ENCODE data around the gene KCMF1.

KCMF1 gene

DNA sequence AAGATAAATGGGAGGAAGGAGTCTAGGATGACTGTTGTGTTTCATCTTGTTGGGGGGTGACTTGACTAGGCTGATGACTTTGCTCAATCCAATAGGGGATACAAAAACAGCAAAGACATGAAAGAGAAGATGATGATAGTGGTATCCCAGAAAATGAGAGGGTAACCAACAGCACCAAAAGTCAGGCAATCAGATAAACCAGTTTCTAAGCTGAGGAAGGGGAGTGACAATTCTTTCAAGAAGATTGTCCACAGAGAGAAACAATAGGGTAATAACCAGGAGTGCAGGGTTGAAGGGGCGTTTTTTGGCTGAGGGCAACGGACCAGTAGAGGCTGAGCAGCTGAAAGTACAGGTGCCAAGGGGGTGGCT is 7.7 kb upstream of the KCMF1 start:
- H3K4me3 ChIP-seq (ENCODE audit: low read length) = no peak overlapping the region
- no peak for DNase-seq (ENCODE audit: low read depth)
- TF ChIP-seq, protein P1, sequence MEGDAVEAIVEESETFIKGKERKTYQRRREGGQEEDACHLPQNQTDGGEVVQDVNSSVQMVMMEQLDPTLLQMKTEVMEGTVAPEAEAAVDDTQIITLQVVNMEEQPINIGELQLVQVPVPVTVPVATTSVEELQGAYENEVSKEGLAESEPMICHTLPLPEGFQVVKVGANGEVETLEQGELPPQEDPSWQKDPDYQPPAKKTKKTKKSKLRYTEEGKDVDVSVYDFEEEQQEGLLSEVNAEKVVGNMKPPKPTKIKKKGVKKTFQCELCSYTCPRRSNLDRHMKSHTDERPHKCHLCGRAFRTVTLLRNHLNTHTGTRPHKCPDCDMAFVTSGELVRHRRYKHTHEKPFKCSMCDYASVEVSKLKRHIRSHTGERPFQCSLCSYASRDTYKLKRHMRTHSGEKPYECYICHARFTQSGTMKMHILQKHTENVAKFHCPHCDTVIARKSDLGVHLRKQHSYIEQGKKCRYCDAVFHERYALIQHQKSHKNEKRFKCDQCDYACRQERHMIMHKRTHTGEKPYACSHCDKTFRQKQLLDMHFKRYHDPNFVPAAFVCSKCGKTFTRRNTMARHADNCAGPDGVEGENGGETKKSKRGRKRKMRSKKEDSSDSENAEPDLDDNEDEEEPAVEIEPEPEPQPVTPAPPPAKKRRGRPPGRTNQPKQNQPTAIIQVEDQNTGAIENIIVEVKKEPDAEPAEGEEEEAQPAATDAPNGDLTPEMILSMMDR (conservative IDR thresholded peaks at IDR 0.05; ENCODE audit: low read depth, low read length) = no peak

DNA sequence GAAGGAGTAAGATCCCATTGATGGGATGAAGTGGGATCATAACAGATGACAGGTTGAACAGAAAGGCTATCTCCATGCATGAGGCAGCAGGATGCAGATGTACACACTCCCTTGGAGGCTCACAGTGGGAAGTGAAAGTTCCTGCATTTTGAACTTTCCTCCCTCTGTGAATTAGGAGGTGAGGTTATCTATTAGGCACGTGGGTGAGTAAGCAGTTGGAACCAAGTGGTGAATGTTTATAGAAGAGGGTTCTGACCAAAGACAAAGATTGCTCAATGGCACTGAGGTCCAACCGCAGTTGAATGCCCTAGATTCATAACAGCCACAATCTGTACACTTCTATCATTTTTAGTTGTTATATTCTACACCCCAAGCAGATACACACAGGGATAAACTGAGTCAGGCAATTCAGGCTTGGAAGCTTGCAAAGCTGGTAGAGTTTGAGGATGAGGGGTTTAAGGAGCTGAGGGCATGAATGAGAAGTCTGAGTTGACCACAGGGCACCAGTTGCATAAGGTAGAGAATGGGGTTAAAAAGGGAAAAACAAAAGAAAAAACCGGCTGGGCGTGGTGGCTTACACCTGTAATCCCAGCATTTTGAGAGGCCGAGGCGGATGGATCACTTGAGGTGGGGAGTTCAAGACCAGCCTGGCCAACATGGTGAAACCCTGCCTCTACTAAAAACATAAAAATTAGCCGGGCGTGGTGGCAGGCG is 7.1 kb upstream of the KCMF1 start:
- TF ChIP-seq, protein P1 (conservative IDR thresholded peaks at IDR 0.05; ENCODE audit: low read depth, low read length) = no peak
- H3K4me3 ChIP-seq (ENCODE audit: low read length) = no peak overlapping the region
- no peak for DNase-seq (ENCODE audit: low read depth)

DNA sequence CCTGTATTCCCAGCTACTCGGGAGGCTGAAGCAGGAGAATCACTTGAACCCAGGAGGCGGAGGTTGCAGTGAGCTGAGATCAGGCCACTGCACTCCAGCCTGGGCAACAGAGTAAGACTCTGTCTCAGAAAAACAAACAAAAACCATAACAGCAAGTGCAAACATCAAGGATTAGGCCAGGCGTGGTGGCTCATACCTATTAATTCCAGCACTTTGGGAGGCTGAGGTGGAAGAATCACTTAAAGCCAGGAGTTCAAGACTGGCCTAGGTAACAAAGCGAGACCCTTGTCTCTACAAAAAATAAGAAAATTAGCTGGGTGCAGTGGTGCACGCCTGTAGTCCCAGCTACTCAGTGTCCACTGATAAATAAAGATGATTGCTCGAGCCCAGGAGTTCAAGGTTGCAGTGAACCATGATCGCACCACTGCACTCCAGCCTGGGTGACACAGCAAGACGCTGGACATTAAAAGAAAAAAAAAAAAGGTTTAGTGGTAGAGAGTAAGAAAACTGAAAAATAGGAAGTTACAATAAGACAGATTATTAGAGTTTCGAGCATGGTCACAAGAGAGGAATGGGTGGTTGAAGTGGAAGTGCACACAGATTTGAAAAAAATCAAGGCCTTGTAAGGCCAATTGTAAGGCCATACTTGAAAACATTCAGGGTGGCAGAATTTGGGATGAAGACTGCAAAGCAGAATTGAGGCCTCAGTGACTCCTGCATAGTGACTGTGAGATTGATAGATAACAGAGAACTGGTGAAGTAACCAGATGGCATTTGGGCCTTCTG is 6.4 kb upstream of the KCMF1 start:
- no peak overlapping the region for H3K4me3 ChIP-seq (ENCODE audit: low read length)
- TF ChIP-seq, protein P1 (conservative IDR thresholded peaks at IDR 0.05; ENCODE audit: low read depth, low read length) = no peak
- DNase-seq (ENCODE audit: low read depth) = no peak

DNA sequence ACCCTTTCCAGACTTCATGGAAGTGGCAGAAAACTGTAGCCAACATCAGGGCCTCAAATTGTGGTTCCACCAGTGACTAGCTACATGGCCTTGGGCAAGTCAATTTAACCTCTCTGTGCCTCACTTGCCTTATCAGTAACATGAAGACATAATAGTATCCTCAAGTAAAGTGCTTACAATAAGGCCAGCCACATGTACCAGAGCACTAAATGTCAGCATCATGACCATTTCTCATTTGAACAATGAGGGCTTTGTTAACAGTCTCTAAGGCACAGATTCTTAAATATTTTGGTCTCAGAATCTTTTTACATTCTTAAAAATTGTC is 5.8 kb upstream of the KCMF1 start:
- no peak overlapping the region for H3K4me3 ChIP-seq (ENCODE audit: low read length)
- DNase-seq (ENCODE audit: low read depth) = no peak
- TF ChIP-seq, protein P1 (conservative IDR thresholded peaks at IDR 0.05; ENCODE audit: low read depth, low read length) = no peak

DNA sequence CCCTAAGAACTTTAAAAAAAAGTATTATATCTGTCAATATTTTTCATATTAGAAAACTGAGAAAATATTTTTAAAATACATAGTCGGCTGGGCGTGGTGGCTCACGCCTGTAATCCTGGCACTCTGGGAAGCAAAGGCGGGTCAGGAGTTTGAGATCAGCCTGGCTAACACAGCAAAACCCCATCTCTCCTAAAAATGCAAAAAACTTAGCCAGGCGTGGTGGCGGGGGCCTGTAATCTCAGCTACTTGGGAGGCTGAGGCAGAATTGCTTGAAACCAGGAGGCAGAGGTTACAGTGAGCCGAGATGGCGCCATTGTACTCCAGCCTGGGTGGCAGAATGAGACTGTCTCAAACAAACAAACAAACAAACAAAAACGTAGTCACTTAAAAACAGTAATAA is 5.1 kb upstream of the KCMF1 start:
- no peak for DNase-seq (ENCODE audit: low read depth)
- TF ChIP-seq, protein P1 (conservative IDR thresholded peaks at IDR 0.05; ENCODE audit: low read depth, low read length) = no peak

DNA sequence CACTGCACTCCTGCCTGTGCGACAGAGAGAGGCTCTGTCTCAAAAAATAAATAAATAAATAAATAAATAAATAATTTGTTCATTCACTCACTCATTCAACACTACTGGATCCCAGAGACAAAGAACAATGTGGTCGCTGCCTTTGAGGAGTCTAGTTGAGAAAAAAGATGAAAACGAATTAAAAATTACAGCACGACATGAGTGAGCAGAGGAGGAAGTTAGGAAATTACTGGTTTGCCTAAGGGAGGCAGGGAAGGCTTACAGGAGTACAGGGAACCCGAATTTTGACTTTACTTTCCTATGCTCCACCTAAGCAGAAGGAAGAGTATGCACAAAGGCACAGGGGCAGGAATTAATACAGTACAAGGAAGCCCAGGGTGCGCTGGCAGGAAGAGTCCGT is 4.2 kb upstream of the KCMF1 start:
- H3K4me3 ChIP-seq (ENCODE audit: low read length) = no peak overlapping the region

More for the DNA sequence above, 5.1 kb upstream of the KCMF1 start:
- no peak overlapping the region for H3K4me3 ChIP-seq (ENCODE audit: low read length)

More for the DNA sequence above, 4.2 kb upstream of the KCMF1 start:
- TF ChIP-seq, protein P1 (conservative IDR thresholded peaks at IDR 0.05; ENCODE audit: low read depth, low read length) = no peak
- no peak for DNase-seq (ENCODE audit: low read depth)

Measured in retinal pigment epithelial cell (primary cell).